GOT3 (cell line): ENCODE measurements around the gene MRFAP1.
"Not testable (repeated sequence)": the region's sequence is repeated elsewhere in the genome, so short reads cannot be mapped to it uniquely, and the experiment has no call there.

Experiments used
- DNase-seq: peaks from one replicate; lab custom pipeline; 2025; ENCODE audit warnings: mixed read lengths; lab: John Stamatoyannopoulos, UW

The MRFAP1 gene

GRCh38 chr4:6610856-6611430 lies 29.5 kb upstream of the MRFAP1 start:
- no peak for DNase-seq

GRCh38 chr4:6612961-6613675 lies 27.4 kb upstream of the MRFAP1 start:
- DNase-seq, result no peak

GRCh38 chr4:6613676-6614651 lies 26.5 kb upstream of the MRFAP1 start:
- DNase-seq, result no peak

- no peak for DNase-seq
Measured at GRCh38 chr4:6614701-6615230, 25.7 kb upstream of the MRFAP1 start.

- no peak for DNase-seq
Measured at GRCh38 chr4:6616087-6616995, 24.1 kb upstream of the MRFAP1 start.

GRCh38 chr4:6617246-6617645 lies 23.2 kb upstream of the MRFAP1 start:
- DNase-seq, result no peak

GRCh38 chr4:6618386-6619115 lies 21.9 kb upstream of the MRFAP1 start:
- DNase-seq, result no peak

- DNase-seq, result no peak
Measured at GRCh38 chr4:6619116-6619465, 21.4 kb upstream of the MRFAP1 start.

- DNase-seq, result no peak
Measured at GRCh38 chr4:6619466-6620255, 20.8 kb upstream of the MRFAP1 start.

- no peak for DNase-seq
Measured at GRCh38 chr4:6620296-6620695, 20.2 kb upstream of the MRFAP1 start.

GRCh38 chr4:6620891-6621555 lies 19.5 kb upstream of the MRFAP1 start:
- no peak for DNase-seq

GRCh38 chr4:6621556-6621927 lies 18.9 kb upstream of the MRFAP1 start:
- DNase-seq, result no peak

- DNase-seq, result no peak
Measured at GRCh38 chr4:6622744-6623143, 17.7 kb upstream of the MRFAP1 start.

- no peak for DNase-seq
Measured at GRCh38 chr4:6625256-6625655, 15.2 kb upstream of the MRFAP1 start.

- no peak for DNase-seq
Measured at GRCh38 chr4:6626066-6626465, 14.4 kb upstream of the MRFAP1 start.

GRCh38 chr4:6627832-6628231 lies 12.7 kb upstream of the MRFAP1 start:
- no peak for DNase-seq

- DNase-seq, result not testable (repeated sequence)
Measured at GRCh38 chr4:6628484-6628883, 12.0 kb upstream of the MRFAP1 start.

GRCh38 chr4:6632125-6632524 lies 8.4 kb upstream of the MRFAP1 start:
- DNase-seq, result no peak

GRCh38 chr4:6633091-6633906 lies 7.2 kb upstream of the MRFAP1 start:
- DNase-seq, result no peak
